ENCODE data around the gene NKX1-1. TPM values are rescaled to one million over a fixed set of nuclear protein-coding genes. Genes with fewer than 3 reads are reported as not detected.

The NKX1-1 gene
- total RNA-seq, 1 experiment from 2014 or later: not detected

DNA sequence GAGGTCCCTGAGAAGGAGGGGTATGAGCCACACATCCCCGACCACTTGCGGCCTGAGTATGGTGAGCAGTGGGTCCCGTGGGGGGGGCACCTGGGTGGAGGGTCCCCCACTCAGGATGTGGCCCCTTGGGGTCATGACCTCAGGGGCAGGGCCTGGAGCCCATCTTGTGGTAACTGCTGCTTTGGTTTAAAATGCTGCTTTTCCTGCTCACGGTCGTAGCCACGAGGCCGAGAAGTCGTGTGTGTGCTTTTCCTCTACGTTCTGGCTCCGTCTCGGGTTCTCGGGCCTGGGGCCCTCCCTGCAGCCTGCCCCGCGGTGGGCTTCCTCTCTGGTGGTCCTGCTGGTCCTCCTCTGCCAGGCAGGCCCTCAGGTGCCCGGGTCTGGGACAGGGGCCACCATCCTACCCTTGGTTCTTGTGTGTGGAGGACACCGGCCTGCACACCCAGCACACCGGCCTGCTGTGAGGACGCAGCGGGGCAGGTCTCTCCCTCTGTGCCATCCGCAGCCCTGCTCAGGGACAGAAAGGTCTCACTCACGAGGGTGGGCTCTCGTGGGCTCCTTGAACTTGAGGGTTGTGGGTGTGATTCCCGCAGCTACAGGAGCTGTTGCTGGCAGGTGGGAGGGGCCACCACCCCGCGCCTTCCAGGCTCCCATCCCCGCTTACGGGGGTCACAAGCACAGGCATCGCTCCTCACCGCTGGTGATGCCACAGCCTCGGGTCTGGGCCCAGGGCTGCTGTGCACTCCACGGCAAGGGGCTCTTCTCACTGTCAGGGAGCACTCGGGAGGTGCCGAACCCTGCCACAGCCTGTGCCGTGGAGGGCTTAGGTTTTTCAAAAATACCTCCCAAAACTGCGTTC, 39.6 kb downstream of the NKX1-1 start:
- POLR2A ChIA-PET: no interaction called here
- Histone ChIP-seq H3K9me3 (ENCODE audit: control insufficient read depth, insufficient read depth, low read depth, low read length) (no peaks in the 10 kb centered on the region), H3K27me3 (ENCODE audit: control insufficient read depth, insufficient read depth, low read length) (no peaks in the 10 kb centered on the region), H3K4me3 (ENCODE audit: low read depth in 2 of 2, low read length in 2 of 2) (no peak overlapping the region), H3K27ac (ENCODE audit: low read length) (no peak overlapping the region), H3K4me1 (ENCODE audit: control insufficient read depth, insufficient read depth, low read length) (no peaks in the 10 kb centered on the region), H3K36me3 (ENCODE audit: control insufficient read depth, insufficient read depth, low read length) (no peaks in the 10 kb centered on the region)
- ATAC-seq: no peak
- intact Hi-C loops (cut with micrococcal nuclease; ENCODE audit: unreplicated experiment) (no loop called here), in situ Hi-C loops (cut with HindIII; ENCODE audit: low pct_unique_long_range_greater_than_20kb, low sequenced_read_pairs) (no loop called here)
- no TSS peak for BruUV-seq (replicated peaks)
- DNase-seq (ENCODE audit: low read depth, low spot score): no peak
- no peak for TF ChIP-seq POLR2AphosphoS5 (IDR thresholded peaks at IDR 0.05; ENCODE audit: low read depth, low read length)
- no peak for TF ChIP-seq CTCF (IDR thresholded peaks at IDR 0.05)
- TF ChIP-seq TCF7L2 (IDR thresholded peaks at IDR 0.05; ENCODE audit: low read depth, low read length): no peak
- TF ChIP-seq REST (IDR thresholded peaks at IDR 0.05; ENCODE audit: insufficient read depth in 1 of 2, low read depth in 2 of 2, low read length in 1 of 2): no peak
- no peak for TF ChIP-seq SIN3A (IDR thresholded peaks at IDR 0.05; ENCODE audit: borderline replicate concordance, insufficient read depth, low read depth, low read length)
- CTCF ChIA-PET: no interaction called here

DNA sequence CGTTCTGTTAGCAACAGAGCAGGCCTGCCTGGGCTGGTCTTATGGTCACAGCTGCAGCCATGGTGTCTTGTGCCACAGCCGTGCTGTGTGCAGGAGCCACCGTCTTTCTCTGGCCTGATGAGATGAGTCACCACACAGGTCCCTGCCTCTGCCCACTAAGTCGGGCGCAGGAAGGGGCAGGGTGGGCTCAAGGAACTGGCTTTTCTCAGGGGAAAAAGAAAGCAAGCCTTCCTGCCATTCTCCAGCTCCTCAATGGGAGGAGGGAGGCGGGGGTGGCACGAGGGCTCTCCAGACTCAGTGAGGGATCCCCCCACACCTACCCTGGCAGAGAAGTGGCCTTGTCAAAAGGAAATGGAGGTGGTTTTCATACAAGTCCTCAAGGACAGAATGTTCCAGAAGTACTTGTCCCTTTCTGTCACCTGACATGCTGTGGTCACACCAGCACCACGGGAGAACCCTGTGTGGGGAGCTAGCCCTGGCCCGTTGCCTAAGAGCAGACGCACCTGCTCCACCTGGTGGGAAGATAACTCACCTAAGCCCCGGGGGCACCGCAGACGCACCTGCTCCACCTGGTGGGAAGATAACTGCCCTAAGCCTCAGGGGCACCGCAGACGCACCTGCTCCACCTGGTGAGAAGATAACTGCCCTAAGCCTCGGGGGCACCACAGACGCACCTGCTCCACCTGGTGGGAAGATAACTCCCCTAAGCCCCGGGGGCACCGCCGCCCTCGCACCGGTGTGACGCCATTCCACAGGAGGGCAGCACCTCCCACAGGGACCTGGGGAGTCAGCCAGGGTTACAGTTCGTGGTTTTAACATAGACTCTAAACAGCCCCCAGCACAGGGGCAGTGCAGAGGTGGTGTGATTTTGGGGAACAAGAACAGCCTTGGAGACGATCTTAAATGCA, 40.7 kb downstream of the NKX1-1 start:
- Histone ChIP-seq H3K4me3 (ENCODE audit: low read depth in 2 of 2, low read length in 2 of 2) (no peak overlapping the region), H3K9me3 (ENCODE audit: control insufficient read depth, insufficient read depth, low read depth, low read length) (no peaks in the 10 kb centered on the region), H3K36me3 (ENCODE audit: control insufficient read depth, insufficient read depth, low read length) (no peaks in the 10 kb centered on the region), H3K27ac (ENCODE audit: low read length) (no peak overlapping the region), H3K27me3 (ENCODE audit: control insufficient read depth, insufficient read depth, low read length) (no peaks in the 10 kb centered on the region), H3K4me1 (ENCODE audit: control insufficient read depth, insufficient read depth, low read length) (no peaks in the 10 kb centered on the region)
- DNase-seq (ENCODE audit: low read depth, low spot score): no peak
- ChIA-PET POLR2A (no interaction called here), CTCF (no interaction called here)
- TF ChIP-seq CTCF (IDR thresholded peaks at IDR 0.05) (no peak; the same call in 1 of the 2 replicates), REST (IDR thresholded peaks at IDR 0.05; ENCODE audit: insufficient read depth in 1 of 2, low read depth in 2 of 2, low read length in 1 of 2) (no peak), TCF7L2 (IDR thresholded peaks at IDR 0.05; ENCODE audit: low read depth, low read length) (no peak), POLR2AphosphoS5 (IDR thresholded peaks at IDR 0.05; ENCODE audit: low read depth, low read length) (no peak), SIN3A (IDR thresholded peaks at IDR 0.05; ENCODE audit: borderline replicate concordance, insufficient read depth, low read depth, low read length) (no peak)
- intact Hi-C loops (cut with micrococcal nuclease; ENCODE audit: unreplicated experiment): no loop called here
- no TSS peak for BruUV-seq (replicated peaks)
- ATAC-seq: no peak
- in situ Hi-C loops (cut with HindIII; ENCODE audit: low pct_unique_long_range_greater_than_20kb, low sequenced_read_pairs): no loop called here
